SK-N-SH treated with all-trans-retinoic acid at 6 μM for 48 hours (cell line): ENCODE results near the gene GPR137B.

Source experiments
- ATAC-seq: fragments of 200-7000 bp; cut with Tn5 transposase; 3 replicates; pipeline ENCODE4 v1.9.1; 2020; ENCODE audit warnings: mild to moderate bottlenecking, moderate library complexity
- ARNTL ChIP-seq: fragments of 450-650 bp; formaldehyde crosslinking; IDR thresholded peaks from 2 replicates; pipeline ENCODE4 v1.5.0; 2020; ENCODE audit warnings: low read depth, mild to moderate bottlenecking, moderate library complexity, borderline replicate concordance
- BACH2 ChIP-seq: fragments of 250-450 bp; sonication (Bioruptor Pico); IDR thresholded peaks from 2 replicates; pipeline ENCODE4 v1.9.0; 2021; ENCODE audit warnings: mild to moderate bottlenecking, borderline replicate concordance
- CREB5 ChIP-seq: fragments of 250-450 bp; sonication (Bioruptor Pico); IDR thresholded peaks from 2 replicates; pipeline ENCODE4 v1.5.1; 2020; ENCODE audit warnings: low read depth, mild to moderate bottlenecking, moderate library complexity
- CSDC2 ChIP-seq: fragments of 250-450 bp; sonication (Bioruptor Pico); IDR thresholded peaks from 2 replicates; pipeline ENCODE4 v1.5.0; 2020; ENCODE audit warnings: mild to moderate bottlenecking, moderate library complexity
- ESRRG ChIP-seq: fragments of 250-450 bp; sonication (Bioruptor Pico); IDR thresholded peaks from 2 replicates; pipeline ENCODE4 v1.6.1; 2021; ENCODE audit warnings: mild to moderate bottlenecking
- ISL1 ChIP-seq: fragments of 250-450 bp; sonication (Bioruptor Pico); IDR thresholded peaks from 2 replicates; pipeline ENCODE4 v2.1.2; 2022; ENCODE audit warnings: mild to moderate bottlenecking, moderate library complexity
- OSR1 ChIP-seq: fragments of 250-450 bp; sonication (Bioruptor Pico); IDR thresholded peaks from 2 replicates; pipeline ENCODE4 v1.8.0; 2022; ENCODE audit warnings: moderate library complexity, mild to moderate bottlenecking, inconsistent platforms
- PATZ1 ChIP-seq: fragments of 250-450 bp; sonication (Bioruptor Pico); IDR thresholded peaks from 2 replicates; pipeline ENCODE4 v1.8.0; 2020; ENCODE audit warnings: mild to moderate bottlenecking, moderate library complexity, borderline replicate concordance
- POU6F1 ChIP-seq: fragments of 250-450 bp; sonication (Bioruptor Pico); IDR thresholded peaks from 2 replicates; pipeline ENCODE4 v1.8.0; 2021; ENCODE audit warnings: low read depth, mild to moderate bottlenecking, moderate library complexity, borderline replicate concordance
- PPARA ChIP-seq: fragments of 250-450 bp; sonication (Bioruptor Pico); IDR thresholded peaks from 2 replicates; pipeline ENCODE4 v1.5.0; 2020; ENCODE audit warnings: mild to moderate bottlenecking, borderline replicate concordance
- RARB ChIP-seq: fragments of 250-450 bp; sonication (Bioruptor Pico); IDR thresholded peaks from 2 replicates; pipeline ENCODE4 v1.8.0; 2021; ENCODE audit warnings: mild to moderate bottlenecking, moderate library complexity
- TCF4 ChIP-seq: fragments of 250-450 bp; sonication (Bioruptor Pico); IDR thresholded peaks from 2 replicates; pipeline ENCODE4 v1.8.0; 2021; ENCODE audit warnings: mild to moderate bottlenecking, moderate library complexity, borderline replicate concordance
- TOX ChIP-seq: fragments of 250-450 bp; sonication (Bioruptor Pico); IDR thresholded peaks from 2 replicates; pipeline ENCODE4 v1.8.0; 2021; ENCODE audit warnings: mild to moderate bottlenecking, moderate library complexity, borderline replicate concordance
- TSHZ2 ChIP-seq: fragments of 250-450 bp; sonication (Bioruptor Pico); IDR thresholded peaks from 2 replicates; pipeline ENCODE4 v1.5.0; 2020; ENCODE audit warnings: mild to moderate bottlenecking, moderate library complexity
- ZC3H10 ChIP-seq: fragments of 250-450 bp; sonication (Bioruptor Pico); IDR thresholded peaks from 2 replicates; pipeline ENCODE4 v1.5.1; 2021; ENCODE audit warnings: mild to moderate bottlenecking, moderate library complexity
- ZFP3 ChIP-seq: fragments of 250-450 bp; sonication (Bioruptor Pico); IDR thresholded peaks from 2 replicates; pipeline ENCODE4 v1.5.0; 2020; ENCODE audit warnings: mild to moderate bottlenecking, moderate library complexity
- ZFP30 ChIP-seq: fragments of 450-650 bp; formaldehyde crosslinking; IDR thresholded peaks from 2 replicates; pipeline ENCODE4 v1.5.0; 2022; ENCODE audit warnings: mild to moderate bottlenecking, moderate library complexity
- ZNF565 ChIP-seq: fragments of 450-650 bp; formaldehyde crosslinking; conservative IDR thresholded peaks from 2 replicates; pipeline ENCODE4 v1.5.0; 2020; ENCODE audit warnings: low read depth, mild to moderate bottlenecking, moderate library complexity
- ZNF70 ChIP-seq: fragments of 450-650 bp; formaldehyde crosslinking; IDR thresholded peaks from 2 replicates; pipeline ENCODE4 v1.5.0; 2020; ENCODE audit warnings: mild to moderate bottlenecking, moderate library complexity
- ZNF8 ChIP-seq: fragments of 450-650 bp; formaldehyde crosslinking; IDR thresholded peaks from 2 replicates; pipeline ENCODE4 v1.5.0; 2020; ENCODE audit warnings: mild to moderate bottlenecking, moderate library complexity

Gene GPR137B

GRCh38 chr1:236119943-236120484 lies 22.3 kb upstream of the GPR137B start (continued):
- no peak for TF ChIP-seq POU6F1 (CRISPR knock-in tag)
- TF ChIP-seq ZNF8 (CRISPR knock-in tag): no peak
- TF ChIP-seq TOX (CRISPR knock-in tag): no peak
- TF ChIP-seq ARNTL: no peak
- TF ChIP-seq TCF4 (CRISPR knock-in tag): no peak
- TF ChIP-seq ZC3H10 (CRISPR knock-in tag): no peak

GRCh38 chr1:236120721-236121153 lies 21.6 kb upstream of the GPR137B start:
- no peak for ATAC-seq
- TF ChIP-seq BACH2 (CRISPR knock-in tag): no peak
- no peak for TF ChIP-seq ZNF70 (CRISPR knock-in tag)
- TF ChIP-seq ZFP3 (CRISPR knock-in tag): no peak
- TF ChIP-seq CREB5: no peak
- TF ChIP-seq ESRRG (CRISPR knock-in tag): no peak
- TF ChIP-seq RARB (CRISPR knock-in tag): no peak
- no peak for TF ChIP-seq OSR1 (CRISPR knock-in tag)
- no peak for TF ChIP-seq CSDC2 (CRISPR knock-in tag)
- TF ChIP-seq TCF4 (CRISPR knock-in tag): no peak
- no peak for TF ChIP-seq ZNF565 (CRISPR knock-in tag)
- no peak for TF ChIP-seq TOX (CRISPR knock-in tag)
- TF ChIP-seq ISL1: no peak
- TF ChIP-seq PPARA (CRISPR knock-in tag): no peak
- no peak for TF ChIP-seq TSHZ2 (CRISPR knock-in tag)

GRCh38 chr1:236122176-236122575 lies 20.2 kb upstream of the GPR137B start:
- no peak for TF ChIP-seq ZNF8 (CRISPR knock-in tag)
- no peak for ATAC-seq

- no peak for ATAC-seq
- TF ChIP-seq OSR1 (CRISPR knock-in tag): no peak
- TF ChIP-seq PATZ1: no peak
- TF ChIP-seq ESRRG (CRISPR knock-in tag): no peak
- TF ChIP-seq ZFP3 (CRISPR knock-in tag): no peak
- TF ChIP-seq ZNF8 (CRISPR knock-in tag): no peak
- no peak for TF ChIP-seq TOX (CRISPR knock-in tag)
- no peak for TF ChIP-seq CSDC2 (CRISPR knock-in tag)
- TF ChIP-seq CREB5: no peak
- no peak for TF ChIP-seq TSHZ2 (CRISPR knock-in tag)
- TF ChIP-seq PPARA (CRISPR knock-in tag): no peak
- no peak for TF ChIP-seq ISL1
- TF ChIP-seq ZNF70 (CRISPR knock-in tag): no peak
- no peak for TF ChIP-seq POU6F1 (CRISPR knock-in tag)
- TF ChIP-seq ZFP30 (CRISPR knock-in tag): no peak
Measured at GRCh38 chr1:236123563-236123962, 18.8 kb upstream of the GPR137B start.
